Activated naive CD8-positive, alpha-beta T cell treated with anti-CD3 and anti-CD28 coated beads, Interleukin-2, amount 10 ng/mL, durations not matched to agents 7 days and 5 days (primary cell): ENCODE measurements around the gene SOCS1. TPM values are rescaled to one million over a fixed set of nuclear protein-coding genes. Genes with fewer than 3 reads are reported as not detected.
"Not testable (repeated sequence)": the region's sequence is repeated elsewhere in the genome, so short reads cannot be mapped to it uniquely, and the experiment has no call there.

ENCODE experiments used
- ATAC-seq: fragments of 150-1000 bp; cut with Tn5 transposase; one replicate; pipeline ENCODE4 v1.10.0; 2021; ENCODE audit warnings: low read depth, moderate library complexity
- POLR2A ChIA-PET: fragments of 350-600 bp; sonication (Branson Sonifier 250); formaldehyde crosslinking; loops from one replicate; lab custom pipeline; 2021; ENCODE audit warnings: antibody characterized with exemption; lab: Charles Lee
- DNase-seq: peaks from one replicate; pipeline ENCODE4 v3.0.0; 2021
- H3K27ac Mint-ChIP-seq: one replicate; pipeline ENCODE4 v1.8.0; 2022; ENCODE audit warnings: mild to moderate bottlenecking, mixed read lengths
- H3K27me3 Mint-ChIP-seq: one replicate; pipeline ENCODE4 v1.8.0; 2022; ENCODE audit warnings: mild to moderate bottlenecking, moderate library complexity, mixed read lengths
- H3K36me3 Mint-ChIP-seq: one replicate; pipeline ENCODE4 v1.8.0; 2021; ENCODE audit warnings: mild to moderate bottlenecking, mixed read lengths
- H3K4me1 Mint-ChIP-seq: one replicate; pipeline ENCODE4 v1.8.0; 2021; ENCODE audit warnings: mixed read lengths
- H3K4me3 Mint-ChIP-seq: one replicate; pipeline ENCODE4 v1.8.0; 2022; ENCODE audit warnings: mild to moderate bottlenecking, moderate library complexity, mixed read lengths
- H3K9me3 Mint-ChIP-seq: one replicate; pipeline ENCODE4 v1.8.0; 2021; ENCODE audit warnings: mixed read lengths
- total RNA-seq, 2 experiments: library from RNA; stranded (reverse); gene quantifications; one replicate each; pipeline ENCODE4 v1.2.3, GENCODE V29; 2021

The SOCS1 gene, protein sequence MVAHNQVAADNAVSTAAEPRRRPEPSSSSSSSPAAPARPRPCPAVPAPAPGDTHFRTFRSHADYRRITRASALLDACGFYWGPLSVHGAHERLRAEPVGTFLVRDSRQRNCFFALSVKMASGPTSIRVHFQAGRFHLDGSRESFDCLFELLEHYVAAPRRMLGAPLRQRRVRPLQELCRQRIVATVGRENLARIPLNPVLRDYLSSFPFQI
- total RNA-seq, result 100 to 1,000 TPM; 165 to 176 TPM

DNA sequence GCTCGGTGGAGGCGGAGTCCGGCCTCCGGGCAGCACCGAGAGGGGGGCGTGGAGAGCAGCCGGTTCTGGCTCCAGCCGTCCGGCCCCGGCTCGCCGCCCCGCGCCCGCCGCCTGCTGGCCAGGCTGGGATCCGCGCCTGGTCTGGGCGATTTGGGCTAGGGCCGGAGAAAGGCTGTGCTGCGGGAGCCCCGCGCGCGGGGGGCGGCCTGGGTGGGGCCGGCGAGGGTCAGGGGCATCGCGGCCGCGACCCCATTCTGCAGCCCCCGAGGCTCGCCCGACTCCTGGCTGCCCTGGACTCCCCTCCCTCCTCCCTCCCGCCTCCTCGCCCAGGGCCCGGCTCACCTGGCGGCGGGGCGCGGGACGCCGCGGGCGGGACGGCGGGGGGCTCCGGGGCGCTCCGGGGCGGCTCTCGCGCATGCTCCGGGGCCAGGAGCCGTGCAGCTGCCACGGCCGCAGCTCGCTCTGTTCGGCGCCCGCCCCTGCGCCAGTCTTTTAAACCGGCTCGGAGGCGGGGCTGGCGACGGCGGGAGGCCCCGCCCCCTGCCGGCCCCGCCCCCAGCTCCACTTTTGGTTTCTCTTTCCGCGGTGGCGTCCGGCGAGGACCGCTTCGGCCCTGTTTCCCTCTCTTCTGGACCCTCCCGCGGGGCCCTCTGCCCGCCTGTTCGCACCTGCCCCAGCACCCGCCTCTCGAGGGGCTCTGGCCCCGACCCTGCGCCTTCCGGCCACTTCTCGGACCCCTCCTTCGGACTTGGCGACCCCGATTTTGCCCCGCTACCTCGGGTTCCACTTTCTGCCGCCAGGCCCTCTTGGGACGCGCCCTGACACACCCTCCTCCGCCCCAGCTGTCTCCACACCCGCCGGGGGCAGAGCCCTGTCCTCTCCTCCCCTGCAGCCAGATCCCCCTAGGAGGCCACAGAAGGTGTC lies at the start of gene SOCS1:
Gene SOCS1, minus strand, starts transcription at position 468 of the 924 bp plus-strand sequence. CDS start 726 bp downstream, outside the sequence.
- peak; percentile 98 for DNase-seq
- peak within 1 kb of the TSS; percentile 98 for H3K4me3 Mint-ChIP-seq
- POLR2A ChIA-PET, result interaction anchor here (0.5 to 11.8 kb wide), 73 partner anchors 8 to 484 kb away, joined by 3 to 227 read pairs (median 7); partner anchors contain the start of genes CLEC16A, DEXI, RMI2 and TNP2
- peaks cover 35% of the 10 kb centered on the region for H3K36me3 Mint-ChIP-seq
- H3K27ac Mint-ChIP-seq, result peak within 1 kb of the TSS; percentile 98
- peak; percentile 68 for ATAC-seq
- H3K4me1 Mint-ChIP-seq, result peaks cover 47% of the 10 kb centered on the region
- no peaks in the 10 kb centered on the region for H3K9me3 Mint-ChIP-seq
- no peaks in the 10 kb centered on the region for H3K27me3 Mint-ChIP-seq

DNA sequence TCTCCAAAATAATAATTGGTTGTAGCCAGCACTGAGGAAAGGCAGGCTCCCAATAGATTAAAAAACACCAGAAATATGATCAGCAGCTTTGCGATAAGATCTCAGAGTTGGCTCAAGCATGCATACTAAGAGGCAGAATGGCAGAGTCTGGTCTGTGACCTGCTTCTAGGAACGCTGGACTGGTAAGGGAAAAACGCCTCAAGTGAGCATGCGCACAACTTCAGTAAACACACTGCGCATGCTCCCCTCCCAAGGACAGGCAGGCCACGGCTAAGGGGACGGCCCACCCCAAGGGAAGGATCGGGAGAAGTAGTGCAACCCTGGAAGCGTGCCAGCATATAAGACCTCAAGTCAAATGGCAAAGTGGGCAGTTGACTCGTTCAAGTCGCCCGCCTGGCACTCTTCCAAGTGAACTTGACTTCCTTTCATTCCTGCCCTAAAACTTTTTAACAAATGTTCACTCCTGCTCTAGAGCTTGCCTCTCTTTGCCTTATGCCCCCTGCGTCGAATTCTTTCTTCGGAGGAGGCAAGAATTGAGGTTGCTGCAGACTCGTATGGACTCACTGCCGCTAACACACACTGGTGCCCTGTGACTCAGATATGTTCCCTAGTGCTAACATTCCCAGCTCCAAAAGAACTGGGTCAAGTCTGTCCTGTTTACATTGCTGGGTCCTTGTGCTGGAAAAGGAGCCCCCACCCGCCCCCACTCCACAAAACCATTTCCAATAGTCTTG lies 47.6 kb upstream of the SOCS1 start:
- peaks cover 27% of the 10 kb centered on the region for H3K4me1 Mint-ChIP-seq
- no peaks in the 10 kb centered on the region for H3K36me3 Mint-ChIP-seq
- no peak for DNase-seq
- H3K27me3 Mint-ChIP-seq, result no peaks in the 10 kb centered on the region
- no peak overlapping the region for H3K27ac Mint-ChIP-seq
- ATAC-seq, result no peak
- POLR2A ChIA-PET, result no interaction called here
- no peaks in the 10 kb centered on the region for H3K9me3 Mint-ChIP-seq
- H3K4me3 Mint-ChIP-seq, result no peak overlapping the region

GRCh38 chr16:11302977-11303376 lies 47.0 kb upstream of the SOCS1 start:
- Mint-ChIP-seq H3K36me3 (no peaks in the 10 kb centered on the region), H3K27me3 (no peaks in the 10 kb centered on the region), H3K9me3 (no peaks in the 10 kb centered on the region), H3K4me1 (peaks cover 28% of the 10 kb centered on the region), H3K27ac (no peak overlapping the region), H3K4me3 (no peak overlapping the region)
- ATAC-seq (no peak), DNase-seq (no peak)
- POLR2A ChIA-PET, result no interaction called here

GRCh38 chr16:11301645-11302501 lies 45.9 kb upstream of the SOCS1 start:
- Mint-ChIP-seq H3K4me3 (no peak overlapping the region), H3K4me1 (peaks cover 35% of the 10 kb centered on the region), H3K27me3 (no peaks in the 10 kb centered on the region), H3K9me3 (no peaks in the 10 kb centered on the region), H3K36me3 (no peaks in the 10 kb centered on the region), H3K27ac (peak overlapping the region; percentile 48)
- DNase-seq (no peak), ATAC-seq (no peak)
- POLR2A ChIA-PET, result no interaction called here

GRCh38 chr16:11300560-11300892 lies 44.5 kb upstream of the SOCS1 start:
- Mint-ChIP-seq H3K36me3 (no peaks in the 10 kb centered on the region), H3K4me1 (peaks cover 37% of the 10 kb centered on the region), H3K27ac (no peak overlapping the region), H3K9me3 (no peaks in the 10 kb centered on the region), H3K4me3 (no peak overlapping the region), H3K27me3 (no peaks in the 10 kb centered on the region)
- DNase-seq, result no peak
- POLR2A ChIA-PET, result interaction anchor here (0.6 to 4.6 kb wide), 3 partner anchors 9 to 54 kb away, joined by 3 to 68 read pairs (median 54); partner anchors contain the start of gene SOCS1
- ATAC-seq, result no peak

DNA sequence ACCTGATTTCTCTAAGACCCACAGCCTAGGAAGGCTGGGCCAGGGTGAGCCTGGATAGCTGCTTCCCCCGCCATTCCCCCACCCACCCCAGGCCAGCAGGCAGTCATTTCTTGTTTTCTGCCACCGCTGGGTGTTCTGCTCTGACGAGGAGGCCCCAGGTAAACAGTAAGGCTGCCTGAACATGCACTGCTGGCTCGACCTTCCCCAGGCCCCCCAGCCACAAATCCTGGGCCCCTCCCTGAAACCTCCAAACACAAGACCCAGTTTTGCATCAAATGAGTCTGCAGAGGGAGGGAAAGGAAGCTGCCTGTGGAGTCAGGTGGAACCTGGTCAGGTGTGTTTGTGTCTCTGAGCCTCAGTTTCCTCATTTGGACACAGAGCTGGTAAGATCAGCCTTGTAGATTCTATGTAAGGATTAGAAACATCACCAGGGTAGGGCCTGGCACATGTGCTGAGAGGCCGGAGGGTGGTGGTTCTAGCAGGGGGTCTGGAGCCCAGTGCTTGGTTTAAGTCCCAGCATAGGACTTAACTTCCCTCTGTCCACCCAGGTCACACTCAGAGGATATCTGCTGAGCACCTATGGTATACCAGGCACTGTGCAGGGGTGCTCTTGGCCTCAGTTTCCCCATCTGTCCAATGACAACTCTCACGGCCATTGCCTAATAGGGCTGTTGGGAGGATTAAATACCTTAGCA lies 44.0 kb upstream of the SOCS1 start:
- peaks cover 40% of the 10 kb centered on the region for H3K4me1 Mint-ChIP-seq
- POLR2A ChIA-PET, result interaction anchor here (0.6 to 4.6 kb wide), 4 partner anchors 10 to 54 kb away, joined by 3 to 68 read pairs (median 31); partner anchors contain the start of gene SOCS1
- ATAC-seq, result no peak

GRCh38 chr16:11298950-11299547 lies 43.0 kb upstream of the SOCS1 start:
- peaks cover 44% of the 10 kb centered on the region for H3K4me1 Mint-ChIP-seq
- peak overlapping the region; percentile 85 for H3K27ac Mint-ChIP-seq
- not testable (repeated sequence) for DNase-seq, H3K27me3 Mint-ChIP-seq, H3K36me3 Mint-ChIP-seq, ATAC-seq, H3K9me3 Mint-ChIP-seq
- POLR2A ChIA-PET, result interaction anchor here (0.6 to 4.6 kb wide), 9 partner anchors 11 to 57 kb away, joined by 3 to 68 read pairs (median 6); partner anchors contain the start of genes PRM3 and SOCS1
- peak overlapping the region; percentile 67 for H3K4me3 Mint-ChIP-seq

More for the DNA sequence above, 44.0 kb upstream of the SOCS1 start:
- Mint-ChIP-seq H3K36me3 (no peaks in the 10 kb centered on the region), H3K27me3 (no peaks in the 10 kb centered on the region), H3K27ac (peak overlapping the region; percentile 16), H3K4me3 (no peak overlapping the region), H3K9me3 (no peaks in the 10 kb centered on the region)
- no peak for DNase-seq

DNA sequence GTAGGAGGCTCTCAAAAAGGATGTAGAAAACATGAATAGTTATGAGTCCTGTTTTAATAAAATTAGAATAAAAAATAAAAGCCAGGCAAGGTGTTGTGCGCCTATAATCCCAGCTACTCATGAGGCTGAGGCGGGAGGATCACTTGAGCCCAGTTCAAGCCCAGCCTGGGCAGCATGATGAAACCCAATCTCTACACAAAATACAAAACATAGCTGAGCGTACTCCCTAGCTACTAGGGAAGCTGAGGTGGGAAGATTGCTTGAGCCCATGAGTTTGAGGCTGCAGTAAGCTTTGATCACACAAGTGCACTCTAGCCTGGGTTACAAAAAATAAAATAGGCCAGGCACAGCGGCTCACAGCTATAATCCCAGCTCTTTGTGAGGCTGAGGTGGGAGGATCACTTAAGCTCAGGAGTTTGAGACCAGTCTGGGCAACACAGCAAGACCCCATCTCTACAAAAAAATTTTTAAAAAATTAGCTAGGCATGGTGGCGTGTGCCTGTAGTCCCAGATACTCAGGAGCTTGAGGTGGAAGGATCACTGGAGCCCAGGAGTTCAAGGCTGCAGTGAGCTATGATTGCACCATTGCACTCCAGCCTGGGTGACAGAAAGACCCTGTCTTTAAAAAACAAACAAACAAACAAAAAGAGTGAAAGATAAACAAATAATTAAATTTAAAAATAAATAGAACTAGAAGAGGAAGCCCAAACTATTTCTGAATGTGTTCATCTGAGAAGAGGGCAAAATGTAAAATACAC lies 42.3 kb upstream of the SOCS1 start:
- Mint-ChIP-seq H3K9me3 (no peaks in the 10 kb centered on the region), H3K27ac (peak overlapping the region; percentile 91), H3K4me3 (peak overlapping the region; percentile 77), H3K27me3 (peaks cover 4% of the 10 kb centered on the region), H3K36me3 (no peaks in the 10 kb centered on the region), H3K4me1 (peaks cover 50% of the 10 kb centered on the region)
- POLR2A ChIA-PET, result interaction anchor here (0.6 to 4.6 kb wide), 13 partner anchors 12 to 61 kb away, joined by 3 to 68 read pairs (median 6); partner anchors contain the start of gene SOCS1
- ATAC-seq (no peak), DNase-seq (no peak)

GRCh38 chr16:11297492-11298142 lies 41.6 kb upstream of the SOCS1 start:
- Mint-ChIP-seq H3K4me1 (peaks cover 55% of the 10 kb centered on the region), H3K27me3 (peaks cover 4% of the 10 kb centered on the region), H3K36me3 (no peaks in the 10 kb centered on the region), H3K4me3 (peak overlapping the region; percentile 77), H3K9me3 (no peaks in the 10 kb centered on the region), H3K27ac (peak overlapping the region; percentile 91)
- ATAC-seq (peak; percentile 82), DNase-seq (peak; percentile 81)
- POLR2A ChIA-PET, result interaction anchor here (0.7 to 4.6 kb wide), 15 partner anchors 12 to 62 kb away, joined by 3 to 68 read pairs (median 6); partner anchors contain the start of gene SOCS1

- Mint-ChIP-seq H3K9me3 (no peaks in the 10 kb centered on the region), H3K4me3 (peak overlapping the region; percentile 77), H3K27ac (peak overlapping the region; percentile 91), H3K36me3 (no peaks in the 10 kb centered on the region), H3K4me1 (peaks cover 51% of the 10 kb centered on the region), H3K27me3 (peaks cover 4% of the 10 kb centered on the region)
- DNase-seq (no peak), ATAC-seq (peak; percentile 28)
- POLR2A ChIA-PET, result interaction anchor here (1.1 to 4.6 kb wide), 12 partner anchors 13 to 63 kb away, joined by 3 to 68 read pairs (median 6); partner anchors contain the start of gene SOCS1
These were observed 40.9 kb upstream of the SOCS1 start for GRCh38 chr16:11296706-11297491.
